GM18502 (cell line): ENCODE results near the gene HIF3A.
"Not testable (repeated sequence)": the region's sequence is repeated elsewhere in the genome, so short reads cannot be mapped to it uniquely, and the experiment has no call there.

Source experiments
- ATAC-seq: cut with Tn5 transposase; IDR thresholded peaks from one replicate; pipeline ENCODE4 v1.9.1; 2021; ENCODE audit warnings: mild to moderate bottlenecking; ENCODE audit not compliant: unreplicated experiment, poor library complexity

Gene HIF3A

DNA sequence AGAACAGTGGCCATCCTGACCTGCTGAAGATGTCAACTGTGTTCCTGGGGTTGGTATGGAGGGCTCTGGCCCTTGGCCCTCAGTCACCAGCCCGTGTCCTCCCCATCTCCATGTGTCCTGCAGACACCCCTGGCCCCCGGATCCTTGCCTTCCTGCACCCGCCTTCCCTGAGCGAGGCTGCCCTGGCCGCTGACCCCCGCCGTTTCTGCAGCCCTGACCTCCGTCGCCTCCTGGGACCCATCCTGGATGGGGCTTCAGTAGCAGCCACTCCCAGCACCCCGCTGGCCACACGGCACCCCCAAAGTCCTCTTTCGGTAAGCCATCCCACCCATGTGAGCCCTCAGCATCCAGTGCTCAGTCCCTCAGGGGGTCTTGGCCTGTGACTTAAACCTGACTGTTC lies 24.8 kb downstream of the HIF3A start:
- no peak for ATAC-seq

- not testable (repeated sequence) for ATAC-seq
Observed at GRCh38 chr19:46323227-46323626, 26.4 kb downstream of the HIF3A start.

DNA sequence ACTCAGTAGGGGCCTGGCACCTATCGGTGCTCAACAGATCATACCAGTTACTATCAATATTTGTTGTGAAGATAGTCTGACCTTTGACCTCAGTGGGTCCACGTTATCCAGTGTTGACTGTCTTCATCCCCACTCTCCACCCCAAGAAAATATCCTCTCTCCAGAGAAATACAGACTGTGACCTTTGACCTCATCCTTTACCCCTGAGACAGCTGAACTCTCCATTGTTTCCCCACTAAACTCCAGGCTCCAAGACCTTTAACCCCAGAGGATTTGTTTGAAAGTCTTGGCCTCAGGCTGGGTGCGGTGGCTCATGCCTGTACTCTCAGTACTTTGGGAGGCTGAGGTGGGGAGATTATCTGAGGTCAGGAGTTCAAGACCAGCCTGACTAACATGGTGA lies 27.4 kb downstream of the HIF3A start:
- no peak for ATAC-seq

DNA sequence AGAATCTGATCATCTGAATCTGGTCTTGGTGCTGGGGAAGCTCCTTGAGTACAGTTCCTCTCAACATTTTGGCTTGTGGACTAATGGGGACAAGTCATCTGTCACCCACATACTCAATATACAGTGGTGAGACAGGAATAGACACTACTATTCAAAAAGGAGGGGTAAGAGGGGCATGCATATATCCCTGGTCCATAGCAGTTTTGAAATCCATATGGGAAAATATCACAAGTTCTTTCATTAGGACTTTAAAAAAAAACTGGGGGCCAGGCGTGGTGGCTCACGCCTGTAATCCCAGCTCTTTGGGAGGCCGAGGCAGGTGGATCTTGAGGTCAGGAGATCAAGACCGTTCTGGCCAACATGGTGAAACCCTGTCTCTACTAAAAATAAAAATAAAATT lies 29.8 kb downstream of the HIF3A start:
- ATAC-seq, result no peak

GRCh38 chr19:46328079-46328478 lies 31.2 kb downstream of the HIF3A start:
- no peak for ATAC-seq

GRCh38 chr19:46330319-46330918 lies 33.6 kb downstream of the HIF3A start:
- no peak for ATAC-seq

- ATAC-seq, result no peak
Observed at GRCh38 chr19:46337487-46337886, 40.6 kb downstream of the HIF3A start.

GRCh38 chr19:46339446-46339845 lies 42.6 kb downstream of the HIF3A start:
- no peak for ATAC-seq

DNA sequence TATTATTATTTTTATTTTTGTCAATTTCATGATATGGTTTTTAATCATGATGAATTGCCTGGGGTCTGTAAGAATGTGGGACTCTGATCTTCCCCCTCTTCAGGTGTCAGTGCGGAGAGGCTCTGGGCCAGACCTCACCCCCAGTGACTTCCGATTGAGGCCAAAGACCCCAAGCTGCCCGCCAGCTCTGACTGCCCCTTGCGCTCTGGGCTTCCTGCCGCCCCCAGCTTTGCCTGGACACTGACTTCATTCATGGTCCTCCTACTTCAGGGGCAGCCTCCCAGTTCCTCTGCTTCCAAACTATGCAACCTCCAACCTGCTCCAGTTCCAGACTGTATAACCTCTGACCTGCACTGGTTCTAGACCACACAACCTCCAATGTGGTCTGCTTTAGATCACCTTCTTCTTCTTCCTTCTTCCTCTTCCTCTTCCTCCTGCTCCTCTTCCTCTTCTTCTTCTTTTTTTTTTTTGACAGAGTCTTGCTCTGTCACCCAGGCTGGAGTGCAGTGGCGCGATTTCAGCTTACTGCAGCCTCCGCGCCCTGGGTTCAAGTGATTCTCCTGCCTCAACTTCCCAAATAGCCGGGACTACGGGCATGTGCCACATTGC lies 43.3 kb downstream of the HIF3A start:
- no peak for ATAC-seq

GRCh38 chr19:46341937-46342336 lies 45.1 kb downstream of the HIF3A start:
- ATAC-seq, result no peak

DNA sequence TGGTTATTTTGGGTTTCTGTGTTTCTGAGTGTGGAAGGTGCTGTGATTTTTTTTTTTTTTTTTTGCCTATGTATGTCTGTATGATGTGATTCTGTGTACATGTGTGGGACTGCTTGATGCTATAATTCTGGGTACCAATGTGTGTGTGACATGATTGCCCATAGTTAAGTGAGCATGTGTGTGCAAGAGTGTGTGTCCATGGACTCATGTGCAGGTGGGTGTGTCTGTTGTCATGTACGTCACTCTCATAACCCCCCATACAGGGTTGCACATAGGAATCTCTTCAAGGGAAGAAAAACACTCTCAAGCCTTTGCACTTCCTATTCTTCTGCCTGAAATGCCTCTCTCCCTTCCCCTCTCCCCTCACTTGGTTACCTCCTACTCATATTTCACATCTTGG lies 47.5 kb downstream of the HIF3A start:
- ATAC-seq, result no peak

- ATAC-seq, result no peak
Observed at GRCh38 chr19:46345157-46345556, 48.3 kb downstream of the HIF3A start.

DNA sequence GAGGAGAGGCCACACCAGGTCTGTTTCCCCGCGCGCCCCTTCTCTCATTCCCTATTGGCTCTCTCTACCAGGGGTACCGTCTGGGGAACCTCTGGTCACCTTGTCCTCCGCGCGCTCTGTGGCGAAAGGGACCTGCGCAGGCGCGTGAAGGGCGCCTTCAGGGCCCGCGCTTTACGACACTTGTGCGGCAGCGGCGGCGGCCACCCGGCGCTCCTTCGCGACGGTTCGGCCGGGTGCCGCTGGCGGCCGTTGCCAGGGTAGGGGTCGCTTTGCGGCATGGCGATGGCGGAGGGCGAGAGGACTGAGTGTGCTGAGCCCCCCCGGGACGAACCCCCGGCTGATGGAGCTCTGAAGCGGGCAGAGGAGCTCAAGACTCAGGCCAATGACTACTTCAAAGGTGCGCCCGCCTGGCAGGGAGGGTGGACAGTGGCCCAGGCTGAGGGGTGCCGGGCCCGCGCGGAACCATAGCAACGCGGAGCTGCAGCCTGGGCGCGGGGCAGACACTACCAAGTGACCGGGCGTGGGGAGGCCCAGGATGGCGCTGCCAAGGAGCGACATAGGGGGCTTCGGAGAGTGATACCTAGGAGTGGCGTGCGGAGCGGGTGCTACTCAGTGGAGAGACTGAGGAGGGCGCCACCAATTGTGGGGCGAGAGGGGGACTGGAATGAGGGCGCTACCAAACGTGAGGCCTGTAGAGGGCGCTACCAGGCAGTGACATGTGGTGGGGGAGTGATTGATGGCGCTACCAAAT lies 50.2 kb downstream of the HIF3A start, which contains the start of gene PPP5C:
Gene PPP5C (plus strand): TSS at position 267 of the 751 bp plus-strand sequence. CDS start 10 bp downstream, at position 277.
- peak; percentile 61 for ATAC-seq

DNA sequence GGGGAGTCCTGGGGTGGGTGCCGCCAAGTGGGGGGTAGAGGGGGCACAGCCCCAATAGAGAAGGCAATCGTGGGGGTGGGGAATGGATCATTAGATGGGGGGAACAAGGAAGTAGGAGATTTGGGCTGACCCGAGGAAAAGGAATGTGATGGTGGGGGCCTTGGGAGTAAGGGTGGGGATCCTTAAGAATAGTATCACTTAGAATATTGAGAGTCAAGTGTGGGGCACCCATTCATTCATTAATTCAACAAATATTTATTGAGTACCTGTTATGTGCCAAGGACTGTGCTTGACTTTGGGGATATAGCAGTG lies 50.7 kb downstream of the HIF3A start:
- ATAC-seq, result no peak

DNA sequence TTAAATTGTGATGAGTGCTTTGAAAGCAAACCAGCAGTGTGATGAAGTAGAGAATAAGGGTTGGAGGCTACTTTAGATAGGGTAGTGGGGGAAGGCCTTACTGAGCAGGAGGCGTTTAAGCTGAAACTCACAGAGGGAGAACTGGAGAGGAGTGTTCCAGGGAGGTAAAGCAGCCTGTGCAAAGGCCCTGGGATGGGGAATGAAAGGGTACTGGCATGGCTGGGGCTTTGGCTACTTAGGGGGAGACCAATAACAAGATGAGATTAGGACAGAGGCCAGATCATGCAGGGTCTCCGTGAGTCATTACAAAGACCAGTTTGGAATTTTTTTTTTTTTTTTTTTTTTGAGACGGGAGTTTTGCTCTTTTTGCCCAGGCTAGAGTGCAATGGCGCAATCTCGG lies 51.1 kb downstream of the HIF3A start:
- no peak for ATAC-seq

GRCh38 chr19:46349311-46349993 lies 52.6 kb downstream of the HIF3A start:
- ATAC-seq, result no peak

- ATAC-seq, result no peak
Observed at GRCh38 chr19:46350029-46350757, 53.4 kb downstream of the HIF3A start.

GRCh38 chr19:46350758-46351159 lies 53.9 kb downstream of the HIF3A start:
- ATAC-seq, result no peak

- ATAC-seq, result no peak
Observed at GRCh38 chr19:46351241-46352041, 54.6 kb downstream of the HIF3A start.
